Mesodermal cell (in vitro differentiated cells): ENCODE measurements around the gene MARK3.

Experiments used
- H3K27ac ChIP-seq: 2 replicates; pipeline ENCODE4 v1.7.0; 2013; ENCODE audit warnings: mild to moderate bottlenecking, low read depth, low read length, moderate library complexity; ENCODE audit not compliant: severe bottlenecking
- H3K36me3 ChIP-seq: 2 replicates; pipeline ENCODE4 v1.7.1; 2013; ENCODE audit warnings: mild to moderate bottlenecking, low read length, moderate library complexity; ENCODE audit not compliant: control insufficient read depth, insufficient read depth
- H3K4me1 ChIP-seq: one replicate; pipeline ENCODE4 v1.7.1; 2013; ENCODE audit warnings: mild to moderate bottlenecking, low read length; ENCODE audit not compliant: insufficient read depth, control insufficient read depth, poor library complexity, severe bottlenecking
- H3K4me3 ChIP-seq: 2 replicates; pipeline ENCODE4 v1.7.0; 2013; ENCODE audit warnings: low read length, control low read depth, mild to moderate bottlenecking; ENCODE audit not compliant: insufficient read depth, poor library complexity, severe bottlenecking; ENCODE audit errors: extremely low read depth
- H3K9me3 ChIP-seq: 2 replicates; pipeline ENCODE4 v1.7.1; 2013; ENCODE audit warnings: mild to moderate bottlenecking, low read length, moderate library complexity; ENCODE audit not compliant: control insufficient read depth
- WGBS, 2 experiments: methylation state at CpG; one replicate each; pipeline ENCODE4 v1.1.5; 2013; ENCODE audit warnings: missing lambda C conversion rate in 2 of 2; ENCODE audit not compliant: insufficient coverage in 2 of 2; 5-methylcytosine and 5-hydroxymethylcytosine counted together

MARK3 gene

GRCh38 chr14:103547941-103548462 lies 162.8 kb downstream of the MARK3 start:
- H3K27ac ChIP-seq = no peak overlapping the region
- no peaks in the 10 kb centered on the region for H3K36me3 ChIP-seq
- WGBS, 2 experiments = 89 to 92% methylated on average over 14 to 17 of the region's 18 CpGs
- H3K4me3 ChIP-seq = no peak overlapping the region
- H3K9me3 ChIP-seq = no peaks in the 10 kb centered on the region
- peaks cover 13% of the 10 kb centered on the region for H3K4me1 ChIP-seq

GRCh38 chr14:103548463-103549351 lies 163.5 kb downstream of the MARK3 start:
- H3K4me1 ChIP-seq = peaks cover 10% of the 10 kb centered on the region
- H3K4me3 ChIP-seq = no peak overlapping the region
- 93 to 94% methylated on average over 27 of the region's 27 CpGs for WGBS, 2 experiments
- no peaks in the 10 kb centered on the region for H3K9me3 ChIP-seq
- H3K27ac ChIP-seq = no peak overlapping the region
- peaks cover 4% of the 10 kb centered on the region for H3K36me3 ChIP-seq

- H3K9me3 ChIP-seq = no peaks in the 10 kb centered on the region
- peaks cover 4% of the 10 kb centered on the region for H3K36me3 ChIP-seq
- no peak overlapping the region for H3K4me3 ChIP-seq
- no peak overlapping the region for H3K27ac ChIP-seq
- 87 to 93% methylated on average over 21 to 28 of the region's 30 CpGs for WGBS, 2 experiments
- peaks cover 10% of the 10 kb centered on the region for H3K4me1 ChIP-seq
Observed at GRCh38 chr14:103549361-103550311, 164.4 kb downstream of the MARK3 start.

GRCh38 chr14:103550451-103551337 lies 165.5 kb downstream of the MARK3 start:
- Histone ChIP-seq H3K4me1 (peaks cover 10% of the 10 kb centered on the region), H3K36me3 (peaks cover 12% of the 10 kb centered on the region), H3K9me3 (no peaks in the 10 kb centered on the region), H3K27ac (no peak overlapping the region), H3K4me3 (no peak overlapping the region)
- WGBS, 2 experiments = 90 to 95% methylated on average over 17 to 22 of the region's 22 CpGs

- H3K4me3 ChIP-seq = no peak overlapping the region
- peaks cover 10% of the 10 kb centered on the region for H3K4me1 ChIP-seq
- no peak overlapping the region for H3K27ac ChIP-seq
- 92 to 94% methylated on average over 16 to 17 of the region's 17 CpGs for WGBS, 2 experiments
- H3K9me3 ChIP-seq = no peaks in the 10 kb centered on the region
- peaks cover 14% of the 10 kb centered on the region for H3K36me3 ChIP-seq
Observed at GRCh38 chr14:103551338-103551762, 166.1 kb downstream of the MARK3 start.

GRCh38 chr14:103552011-103552845 lies 167.0 kb downstream of the MARK3 start:
- no peak overlapping the region for H3K4me3 ChIP-seq
- H3K36me3 ChIP-seq = peaks cover 20% of the 10 kb centered on the region
- H3K27ac ChIP-seq = no peak overlapping the region
- no peaks in the 10 kb centered on the region for H3K9me3 ChIP-seq
- H3K4me1 ChIP-seq = peaks cover 10% of the 10 kb centered on the region
- 90 to 95% methylated on average over 12 to 15 of the region's 18 CpGs for WGBS, 2 experiments

- Histone ChIP-seq H3K4me3 (no peak overlapping the region), H3K4me1 (peaks cover 10% of the 10 kb centered on the region), H3K36me3 (peaks cover 24% of the 10 kb centered on the region), H3K9me3 (no peaks in the 10 kb centered on the region), H3K27ac (no peak overlapping the region)
- WGBS, 2 experiments = 97 to 98% methylated on average over 8 to 11 of the region's 11 CpGs
Observed at GRCh38 chr14:103552846-103553210, 167.6 kb downstream of the MARK3 start.
